Hematopoietic multipotent progenitor cell treated with erythropoietin and hydrocortisone succinate and interleukin-3 and kit ligand, for 17 days (in vitro differentiated cells): ENCODE results near the gene MED23.

Experiments
- DNase-seq: peaks from one replicate; pipeline ENCODE4 v3.0.0-alpha.2; 2015; ENCODE audit warnings: low spot score

MED23 gene

DNA sequence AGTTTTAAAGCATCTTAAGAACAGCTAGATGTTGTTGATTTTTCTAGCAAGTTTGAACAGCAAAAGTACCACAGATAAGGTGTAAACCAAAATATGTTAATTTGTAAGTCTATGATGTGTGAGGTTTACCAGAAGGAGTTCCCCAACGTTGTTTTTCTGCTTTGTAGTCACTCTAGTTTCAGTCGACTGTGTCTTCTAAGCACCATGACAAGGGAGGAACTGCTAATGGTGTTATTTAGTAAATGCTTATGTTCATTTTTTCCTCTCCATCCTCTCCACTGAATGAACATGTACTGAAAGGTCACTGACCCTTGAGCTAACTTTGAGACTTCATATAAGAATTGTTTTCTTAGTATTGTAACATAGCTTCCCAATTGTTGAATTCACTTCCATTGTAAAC, 12.1 kb upstream of the MED23 start:
- no peak for DNase-seq

GRCh38 chr6:131638013-131638412, 10.0 kb upstream of the MED23 start:
- DNase-seq = no peak

DNA sequence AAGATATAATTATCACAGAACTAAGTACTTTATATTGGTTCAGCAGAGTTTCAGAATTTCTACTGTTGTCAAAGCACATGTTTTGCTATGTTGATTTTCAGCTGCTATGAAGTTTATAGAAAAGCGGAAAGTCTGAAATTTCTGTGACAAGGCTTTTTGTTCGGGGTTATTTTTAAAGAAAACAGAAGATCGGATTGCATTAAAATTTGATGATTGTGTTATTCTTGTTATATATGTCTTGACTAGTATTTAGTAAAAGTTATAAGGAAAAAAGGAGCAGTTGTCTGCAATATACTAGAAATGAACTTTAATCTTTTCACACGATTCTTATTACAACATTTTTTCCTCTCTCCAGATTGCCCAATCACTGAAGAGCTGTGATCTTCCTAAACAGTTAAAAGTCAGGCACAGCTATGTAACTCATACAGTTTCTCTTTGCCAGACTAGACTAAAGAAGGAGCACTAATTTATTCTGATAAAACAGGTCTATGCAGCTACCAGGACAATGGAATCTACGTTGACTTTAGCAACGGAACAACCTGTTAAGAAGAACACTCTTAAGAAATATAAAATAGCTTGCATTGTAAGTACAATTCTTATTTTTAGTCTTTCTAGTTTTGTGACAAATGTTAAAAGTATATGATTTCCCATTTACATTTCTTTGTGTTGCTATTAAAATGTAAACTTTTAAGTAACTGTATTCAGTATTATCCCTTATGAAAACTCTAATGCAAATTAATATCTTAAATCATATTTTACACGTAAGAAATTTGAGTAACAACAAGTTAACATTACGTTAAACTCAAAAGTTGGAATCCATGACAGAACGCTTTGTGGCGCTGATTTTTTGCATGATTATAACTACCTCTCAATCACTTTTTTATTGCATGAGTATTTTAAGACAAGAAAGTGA, 9.1 kb upstream of the MED23 start, which contains the start of gene ENPP3:
ENPP3 (plus strand) TSS at position 423 of the 913 bp plus-strand sequence; CDS start at position 506, 83 bp downstream.
- DNase-seq = no peak

- no peak for DNase-seq
These were observed 7.6 kb upstream of the MED23 start for GRCh38 chr6:131635384-131636340.

DNA sequence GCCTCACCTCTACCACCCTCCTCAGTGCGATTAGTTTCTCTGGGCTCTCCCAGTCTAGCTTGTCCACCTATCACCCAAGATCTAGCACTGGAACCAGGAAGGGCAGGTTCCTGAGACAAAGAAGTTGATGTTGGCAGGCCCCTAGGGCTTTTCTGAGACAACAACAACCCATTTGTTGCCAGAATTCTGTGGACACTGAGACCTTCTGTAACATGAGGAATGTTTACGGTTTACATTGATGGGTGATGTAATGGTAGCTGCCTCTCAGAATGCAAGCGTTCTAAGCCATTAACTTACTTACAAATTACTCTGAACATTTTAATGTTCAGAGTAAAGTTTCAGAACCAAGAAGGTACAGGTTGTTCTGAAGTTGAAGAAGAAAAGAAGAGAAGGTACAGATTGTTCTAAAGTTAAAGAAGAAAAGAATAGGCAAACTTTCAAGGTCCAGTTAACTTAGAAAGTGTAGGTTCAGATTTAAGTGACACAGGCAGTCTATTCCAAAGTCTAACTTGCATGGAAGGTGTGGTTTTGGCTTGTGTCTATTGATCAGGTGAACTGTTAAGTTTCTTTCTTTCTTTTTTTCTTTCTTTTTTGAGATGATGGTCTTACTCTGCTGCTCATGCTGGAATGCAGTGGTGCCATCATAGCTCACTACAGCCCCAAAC, 3.7 kb upstream of the MED23 start:
- no peak for DNase-seq

- DNase-seq = peak; percentile 28
These were observed 1.6 kb upstream of the MED23 start for GRCh38 chr6:131629651-131630050.

- DNase-seq = peak; percentile 10
These were observed 684 bp upstream of the MED23 start for GRCh38 chr6:131628726-131629125.

DNA sequence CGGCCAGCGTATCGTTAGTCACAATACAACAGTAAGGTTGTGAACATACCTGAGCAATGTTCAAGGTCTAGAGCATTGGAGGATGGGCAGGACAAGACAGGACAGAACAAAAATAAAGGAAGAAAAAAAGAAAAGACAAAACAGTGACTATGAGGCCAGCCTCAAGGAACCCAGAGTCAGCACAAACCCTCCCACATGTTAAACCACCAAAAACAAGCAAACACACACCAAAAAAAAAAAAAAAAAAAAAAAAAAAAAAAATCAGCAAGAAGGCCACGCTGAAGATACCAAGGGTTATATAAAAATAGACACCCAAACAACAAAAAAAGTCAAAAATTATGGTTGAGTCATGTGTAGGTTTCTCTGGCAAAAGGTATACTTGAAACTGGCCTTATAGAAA, 12.8 kb downstream of the MED23 start:
- DNase-seq = no peak

DNA sequence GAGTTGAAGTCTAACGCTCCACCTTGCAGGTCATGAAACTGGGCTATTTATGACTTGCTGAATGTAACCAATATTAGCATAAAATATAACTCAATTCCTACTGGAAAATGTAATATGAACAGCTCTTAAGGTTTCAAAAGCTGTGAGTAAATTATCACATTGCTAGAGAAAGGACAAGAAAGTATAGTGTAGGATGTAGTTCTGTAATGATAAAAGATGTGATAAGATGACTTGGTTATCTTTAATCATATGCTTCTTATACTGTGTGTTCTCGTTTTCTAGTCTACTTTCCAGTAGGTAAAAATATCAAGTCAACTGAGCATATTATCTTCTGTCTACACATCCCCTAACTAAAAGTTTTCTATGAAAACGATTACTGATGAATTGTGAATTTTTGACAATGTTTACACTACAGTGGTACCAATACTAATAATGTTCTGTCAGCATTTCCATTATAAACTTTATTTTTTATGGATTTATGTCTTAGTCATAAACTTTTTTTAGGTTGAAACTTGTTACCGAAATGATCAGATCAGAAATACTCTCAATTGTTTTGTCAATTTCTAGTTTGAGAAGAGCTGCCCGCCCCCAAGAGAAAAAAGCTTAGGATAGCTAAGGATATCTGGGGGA, 14.6 kb downstream of the MED23 start:
- no peak for DNase-seq

- no peak for DNase-seq
These were observed 25.2 kb downstream of the MED23 start for GRCh38 chr6:131602781-131603312.

DNA sequence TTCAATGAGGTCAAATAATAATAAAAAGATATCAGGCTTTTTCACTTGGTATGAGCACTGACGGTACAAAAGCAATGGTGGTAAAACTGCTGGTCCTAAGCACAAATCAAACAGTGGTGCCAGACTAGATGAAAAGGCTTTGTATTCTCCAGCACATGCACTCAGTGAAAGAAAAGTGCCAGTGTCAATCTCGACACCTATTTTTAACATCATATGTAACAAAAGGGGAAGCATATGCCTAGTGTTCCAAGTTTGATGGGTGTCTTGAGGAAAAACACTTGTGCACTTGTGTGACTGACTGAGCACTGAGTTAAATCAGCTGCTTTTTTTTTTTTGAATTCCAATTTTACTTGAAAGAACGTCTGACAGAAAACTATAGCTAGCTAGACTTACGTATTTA, 27.3 kb downstream of the MED23 start:
- DNase-seq = no peak

DNA sequence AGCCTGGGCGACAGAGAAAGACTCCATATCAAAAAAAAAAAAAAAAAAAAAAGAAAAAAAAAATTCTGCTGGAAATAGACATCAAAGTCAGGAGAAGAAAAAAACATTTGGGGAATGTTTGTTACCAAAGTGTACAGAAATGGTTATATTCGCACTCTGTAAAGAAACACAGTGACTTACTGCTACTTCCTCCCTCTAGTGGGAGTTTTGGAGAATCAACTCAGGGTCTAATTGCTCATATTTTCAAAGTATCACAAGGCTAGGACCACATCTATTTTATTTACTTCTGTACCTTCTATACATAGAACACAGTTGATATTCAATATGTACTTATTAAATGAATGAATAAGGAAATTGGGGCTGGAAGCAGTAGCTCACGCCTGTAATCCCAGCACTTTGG, 30.6 kb downstream of the MED23 start:
- peak; percentile 14 for DNase-seq

GRCh38 chr6:131594074-131594473, 34.0 kb downstream of the MED23 start:
- no peak for DNase-seq

- no peak for DNase-seq
These were observed 35.1 kb downstream of the MED23 start for GRCh38 chr6:131592935-131593334.

DNA sequence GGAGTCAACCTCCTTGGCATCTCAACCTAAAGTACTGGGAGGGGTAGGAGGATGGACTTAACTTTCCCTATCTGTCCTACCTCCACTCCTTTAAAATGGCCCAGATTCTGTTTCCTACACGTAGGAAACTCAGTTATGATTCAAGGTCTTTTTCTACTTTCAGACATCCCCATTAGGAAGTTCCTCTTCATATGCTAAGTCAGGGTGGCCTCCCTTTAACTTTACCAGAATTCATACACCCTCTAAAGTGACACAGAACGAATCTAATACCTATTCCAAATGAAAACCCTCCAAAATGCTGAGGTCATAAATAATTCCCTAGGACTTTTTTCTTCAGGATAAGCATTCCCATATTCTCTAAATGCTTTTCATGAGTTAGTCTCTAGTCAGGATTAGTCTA, 39.4 kb downstream of the MED23 start:
- DNase-seq = no peak

- DNase-seq = no peak
These were observed 40.1 kb downstream of the MED23 start for GRCh38 chr6:131587909-131588308.

DNA sequence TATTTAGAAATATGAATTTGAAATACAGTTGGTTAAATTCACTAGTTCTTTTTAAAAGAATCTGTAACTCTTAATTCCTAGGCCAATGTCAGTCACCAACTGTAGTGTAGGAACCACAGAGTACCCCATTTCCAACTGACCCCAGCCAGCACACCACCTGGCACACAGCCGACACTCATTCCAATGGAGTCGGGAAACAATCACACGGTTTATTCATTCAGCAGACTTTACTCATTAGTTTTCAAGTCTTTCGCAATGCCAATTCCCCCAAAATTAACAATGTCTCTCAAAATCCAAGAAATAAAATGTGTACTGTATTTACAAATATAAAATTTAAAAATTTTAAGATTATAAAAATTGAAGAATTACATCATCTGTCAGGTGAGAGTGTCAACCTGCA, 41.5 kb downstream of the MED23 start:
- DNase-seq = no peak

DNA sequence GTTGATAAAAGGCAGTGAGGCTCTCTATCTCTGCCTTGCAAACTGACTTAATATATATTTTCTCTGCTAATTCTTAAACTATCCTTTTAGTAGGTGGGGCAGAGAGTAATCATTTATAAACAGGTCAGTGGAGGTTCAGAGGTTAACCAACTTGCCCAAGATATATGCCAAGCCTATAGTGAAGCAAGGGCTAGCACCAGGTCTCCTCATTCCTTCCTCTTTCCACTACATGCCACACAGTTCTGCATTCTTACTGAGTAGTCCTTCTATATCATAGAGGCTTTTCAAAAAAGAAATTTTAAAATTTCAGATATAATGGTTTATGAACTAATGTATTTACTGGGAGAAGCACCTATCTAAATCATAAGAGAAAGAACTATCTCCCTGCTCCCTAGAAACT, 46.5 kb downstream of the MED23 start:
- no peak for DNase-seq

DNA sequence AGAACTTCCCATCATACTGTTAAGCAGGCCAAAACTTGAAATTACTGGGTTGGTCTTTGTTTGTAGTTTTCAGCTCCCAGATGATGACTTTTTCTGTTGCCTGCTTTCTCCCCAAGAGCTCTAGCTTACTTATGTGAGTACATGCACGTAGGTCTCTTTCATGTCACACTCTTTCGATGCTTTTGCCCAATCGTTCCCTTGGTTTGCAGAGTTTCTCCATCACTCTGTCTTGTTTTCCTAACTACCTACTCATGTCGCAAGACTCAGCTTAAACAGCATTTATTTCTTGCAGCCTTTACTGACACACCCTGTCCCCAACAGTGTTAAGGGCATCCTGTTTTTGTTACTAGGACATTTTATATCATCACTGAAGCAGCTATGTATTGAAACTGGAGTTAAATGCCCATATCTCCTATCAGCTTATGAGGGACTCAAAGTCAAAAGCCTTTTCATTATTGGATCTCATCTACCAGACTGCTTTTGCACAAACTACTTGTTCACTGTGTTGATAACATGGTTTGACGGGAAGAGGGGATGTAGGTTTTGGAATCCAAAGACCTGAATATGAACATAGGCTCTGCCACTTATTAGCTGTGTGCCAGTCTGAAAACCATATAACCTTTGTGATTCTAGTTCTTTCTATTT, 52.1 kb downstream of the MED23 start:
- DNase-seq = peak; percentile 16

DNA sequence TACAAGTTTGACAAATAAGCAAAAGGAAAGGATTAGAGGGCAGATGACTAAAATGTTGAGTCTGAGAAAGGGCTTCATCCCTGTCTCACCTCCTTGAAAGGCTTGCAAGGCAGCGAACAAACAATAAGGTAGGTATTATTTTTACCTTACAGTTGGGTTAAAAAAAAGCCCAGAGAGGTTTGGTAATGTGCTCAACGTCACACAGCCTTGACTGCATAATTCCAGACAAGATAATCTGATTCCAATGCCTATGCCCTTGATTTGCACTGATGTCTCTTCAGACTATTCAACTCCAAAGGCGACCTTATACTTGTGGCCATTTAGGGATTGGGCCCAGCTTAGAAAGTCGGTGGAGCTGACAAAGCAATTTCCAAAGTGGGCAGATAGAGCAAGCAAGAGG, 53.4 kb downstream of the MED23 start:
- DNase-seq = peak; percentile 20

GRCh38 chr6:131574133-131574532, 53.9 kb downstream of the MED23 start:
- peak; percentile 21 for DNase-seq
